PC-3 (cell line): ENCODE results near the gene AMFR. TPM values are rescaled to one million over a fixed set of nuclear protein-coding genes. Genes with fewer than 3 reads are reported as not detected.
A peak's percentile ranks its signal among the peaks of the same experiment; 100 is the strongest.

ENCODE experiments used
- ATAC-seq: fragments of 200-7000 bp; cut with Tn5 transposase; 2 replicates; pipeline ENCODE4 v1.9.1; 2020; ENCODE audit warnings: mild to moderate bottlenecking, moderate library complexity
- BruUV-seq: library from RNA; stranded (reverse); fragments of 400-500 nt; replicated peaks from 2 replicates; lab custom pipeline; 2021; lab: Mats Ljungman, UMichigan
- CTCF ChIA-PET: fragments of 300-600 bp; sonication (Branson Sonifier 250); formaldehyde crosslinking; loops from one replicate; lab custom pipeline; 2022; ENCODE audit warnings: antibody characterized with exemption; lab: Charles Lee
- POLR2A ChIA-PET: fragments of 300-600 bp; sonication (Branson Sonifier 250); formaldehyde crosslinking; loops from one replicate; lab custom pipeline; 2022; ENCODE audit warnings: antibody characterized with exemption; ENCODE audit not compliant: unreplicated experiment; lab: Charles Lee
- DNase-seq: peaks from one replicate; pipeline ENCODE4 v3.0.0-alpha.2; 2015
- H2AFZ ChIP-seq: fragments of 300-600 bp; sonication (generic); 2 replicates; pipeline ENCODE4 v1.6.0; 2016; ENCODE audit warnings: antibody characterized with exemption, low read length
- H3F3A ChIP-seq: fragments of 300-600 bp; sonication (generic); one replicate; pipeline ENCODE4 v1.6.0; 2017; ENCODE audit warnings: antibody characterized with exemption, low read length, control low read depth, mild to moderate bottlenecking; ENCODE audit not compliant: unreplicated experiment
- H3K27ac ChIP-seq: fragments of 300-600 bp; sonication (generic); 2 replicates; pipeline ENCODE4 v1.5.1; 2016; ENCODE audit warnings: mild to moderate bottlenecking, low read length
- H3K27me3 ChIP-seq: fragments of 300-600 bp; sonication (generic); 2 replicates; pipeline ENCODE4 v1.6.1; 2016; ENCODE audit warnings: low read length, mixed read lengths
- H3K36me3 ChIP-seq: fragments of 300-600 bp; sonication (generic); 2 replicates; pipeline ENCODE4 v1.6.1; 2016; ENCODE audit warnings: low read depth, mixed run types, low read length, mixed read lengths
- H3K4me1 ChIP-seq: fragments of 300-600 bp; sonication (generic); 2 replicates; pipeline ENCODE4 v1.5.1; 2016; ENCODE audit warnings: low read length; ENCODE audit not compliant: insufficient read depth
- H3K4me2 ChIP-seq: fragments of 300-600 bp; sonication (generic); 2 replicates; pipeline ENCODE4 v1.6.0; 2016; ENCODE audit warnings: low read length
- H3K4me3 ChIP-seq: fragments of 300-600 bp; sonication (generic); 2 replicates; pipeline ENCODE4 v1.5.1; 2016; ENCODE audit warnings: mild to moderate bottlenecking, low read length, mixed read lengths
- H3K79me2 ChIP-seq: fragments of 300-600 bp; sonication (generic); 2 replicates; pipeline ENCODE4 v1.6.1; 2017; ENCODE audit warnings: low read length, mixed read lengths
- H3K9ac ChIP-seq: fragments of 300-600 bp; sonication (generic); 2 replicates; pipeline ENCODE4 v1.6.0; 2016; ENCODE audit warnings: mild to moderate bottlenecking, low read length
- H3K9me2 ChIP-seq: fragments of 300-600 bp; sonication (generic); replicated peaks from 2 replicates; pipeline ENCODE4 v1.6.1; 2016; ENCODE audit warnings: mixed run types, low read length, mixed read lengths
- H3K9me3 ChIP-seq: fragments of 300-600 bp; sonication (generic); 2 replicates; pipeline ENCODE4 v1.6.1; 2016; ENCODE audit warnings: low read length, mixed read lengths
- H4K20me1 ChIP-seq: fragments of 300-600 bp; sonication (generic); 2 replicates; pipeline ENCODE4 v1.6.1; 2016; ENCODE audit warnings: low read length, mixed read lengths
- EZH2 ChIP-seq: fragments of 300-600 bp; sonication (generic); IDR thresholded peaks from one replicate; pipeline ENCODE4 v1.6.1; 2017; ENCODE audit warnings: antibody characterized with exemption, mild to moderate bottlenecking, low read length; ENCODE audit not compliant: unreplicated experiment
- EZH2phosphoT487 ChIP-seq: fragments of 300-600 bp; sonication (generic); IDR thresholded peaks from 2 replicates; pipeline ENCODE4 v1.6.1; 2018; ENCODE audit warnings: mild to moderate bottlenecking, antibody characterized with exemption, low read length, borderline replicate concordance
- intact Hi-C: fragments of 100-400 bp; cut with micrococcal nuclease; formaldehyde crosslinking; loops from 2 replicates; pipeline ENCODE4 v1.9.0; 2023
- total RNA-seq: library from RNA; depleted of rRNA; stranded (reverse); fragments of >200 nt; gene quantifications from 2 replicates; pipeline ENCODE4 v1.2.3, GENCODE V29; 2014
- TF ChIP-seq, protein P1 (sequence below): fragments of 300-600 bp; sonication (generic); conservative IDR thresholded peaks from 2 replicates; pipeline ENCODE4 v1.5.1; 2017; ENCODE audit warnings: antibody characterized with exemption, low read depth, mild to moderate bottlenecking, low read length

Gene AMFR
- total RNA-seq, 1 experiment from 2014 or later: 98.9 TPM

GRCh38 chr16:56331915-56332314 is 93.4 kb downstream of the AMFR start:
- no peaks in the 10 kb centered on the region for H3K9me3 ChIP-seq
- intact Hi-C loops: loop anchor here (1.0 to 2.0 kb wide), 2 partner anchors 24 to 119 kb away; partner anchors contain the start of genes NUDT21 and OGFOD1
- H3K36me3 ChIP-seq: no peaks in the 10 kb centered on the region
- no peak overlapping the region for H3K4me2 ChIP-seq
- no peaks in the 10 kb centered on the region for H3K79me2 ChIP-seq
- H3K9ac ChIP-seq: no peak overlapping the region
- no peaks in the 10 kb centered on the region for H3K27me3 ChIP-seq
- ATAC-seq (no peak), DNase-seq (no peak)
- TF ChIP-seq, protein P1, sequence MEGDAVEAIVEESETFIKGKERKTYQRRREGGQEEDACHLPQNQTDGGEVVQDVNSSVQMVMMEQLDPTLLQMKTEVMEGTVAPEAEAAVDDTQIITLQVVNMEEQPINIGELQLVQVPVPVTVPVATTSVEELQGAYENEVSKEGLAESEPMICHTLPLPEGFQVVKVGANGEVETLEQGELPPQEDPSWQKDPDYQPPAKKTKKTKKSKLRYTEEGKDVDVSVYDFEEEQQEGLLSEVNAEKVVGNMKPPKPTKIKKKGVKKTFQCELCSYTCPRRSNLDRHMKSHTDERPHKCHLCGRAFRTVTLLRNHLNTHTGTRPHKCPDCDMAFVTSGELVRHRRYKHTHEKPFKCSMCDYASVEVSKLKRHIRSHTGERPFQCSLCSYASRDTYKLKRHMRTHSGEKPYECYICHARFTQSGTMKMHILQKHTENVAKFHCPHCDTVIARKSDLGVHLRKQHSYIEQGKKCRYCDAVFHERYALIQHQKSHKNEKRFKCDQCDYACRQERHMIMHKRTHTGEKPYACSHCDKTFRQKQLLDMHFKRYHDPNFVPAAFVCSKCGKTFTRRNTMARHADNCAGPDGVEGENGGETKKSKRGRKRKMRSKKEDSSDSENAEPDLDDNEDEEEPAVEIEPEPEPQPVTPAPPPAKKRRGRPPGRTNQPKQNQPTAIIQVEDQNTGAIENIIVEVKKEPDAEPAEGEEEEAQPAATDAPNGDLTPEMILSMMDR: no peak
- no peak for TF ChIP-seq EZH2
- TF ChIP-seq EZH2phosphoT487: no peak
- no peaks in the 10 kb centered on the region for H3K9me2 ChIP-seq
- BruUV-seq: no TSS peak
- H3K4me3 ChIP-seq: no peak overlapping the region
- peaks cover 22% of the 10 kb centered on the region for H3K4me1 ChIP-seq
- no peaks in the 10 kb centered on the region for H4K20me1 ChIP-seq
- no peaks in the 10 kb centered on the region for H3F3A ChIP-seq
- no peak overlapping the region for H2AFZ ChIP-seq
- CTCF ChIA-PET: interaction anchor here (1.5 kb wide), 1 partner anchor 24 kb away, joined by 11 read pairs; no protein-coding TSS in a partner anchor
- POLR2A ChIA-PET: no interaction called here
- no peak overlapping the region for H3K27ac ChIP-seq

DNA sequence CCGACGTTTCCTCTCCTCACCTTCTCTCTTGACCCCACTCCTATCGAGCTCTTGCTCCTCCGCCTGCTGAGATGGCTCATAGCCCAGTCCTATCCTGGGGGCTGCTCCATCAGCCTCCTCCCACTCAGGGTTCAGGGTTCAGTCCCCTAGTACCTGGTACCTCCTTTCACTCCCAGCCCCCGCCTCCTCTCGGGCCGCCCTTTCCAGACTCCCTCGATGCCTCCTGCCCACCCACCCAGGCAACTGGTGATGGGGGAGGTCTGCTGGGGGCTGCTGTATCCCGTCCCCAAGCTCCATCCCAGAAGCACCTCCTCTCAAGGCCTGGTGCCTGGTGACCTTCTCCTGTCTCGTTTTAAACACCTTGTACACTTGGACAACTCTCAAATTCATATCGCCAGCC is 93.9 kb downstream of the AMFR start:
- intact Hi-C loops: no loop called here
- POLR2A ChIA-PET: no interaction called here

GRCh38 chr16:56330476-56330875 is 94.9 kb downstream of the AMFR start:
- ATAC-seq (peak; percentile 26; the same call in 1 of the 2 replicates), DNase-seq (peak; percentile 64)
- Histone ChIP-seq H3K9me2 (no peaks in the 10 kb centered on the region), H3K79me2 (no peaks in the 10 kb centered on the region), H3F3A (no peaks in the 10 kb centered on the region), H3K9ac (0 out of 2 replicates have a peak overlapping the region, but pooled peaks have one; percentile 25), H3K4me1 (peaks cover 22% of the 10 kb centered on the region), H3K9me3 (no peaks in the 10 kb centered on the region), H2AFZ (peak overlapping the region; percentile 72), H3K27ac (peak overlapping the region; percentile 82), H4K20me1 (no peaks in the 10 kb centered on the region), H3K4me2 (peak overlapping the region; percentile 68), H3K27me3 (no peaks in the 10 kb centered on the region), H3K36me3 (no peaks in the 10 kb centered on the region), H3K4me3 (peak overlapping the region; percentile 33; the same call in 1 of the 2 replicates)
- CTCF ChIA-PET: interaction anchor here (1.5 kb wide), 1 partner anchor 26 kb away, joined by 9 read pairs; no protein-coding TSS in a partner anchor
- intact Hi-C loops: no loop called here
- no peak for TF ChIP-seq EZH2phosphoT487
- TF ChIP-seq EZH2: no peak
- TF ChIP-seq, protein P1: no peak
- BruUV-seq: no TSS peak
- POLR2A ChIA-PET: no interaction called here

More for the DNA sequence above, 93.9 kb downstream of the AMFR start:
- Histone ChIP-seq H3K9me3 (no peaks in the 10 kb centered on the region), H3K27me3 (no peaks in the 10 kb centered on the region), H3K4me3 (no peak overlapping the region), H3K27ac (peak overlapping the region; percentile 82), H3K4me1 (peaks cover 22% of the 10 kb centered on the region), H3K9me2 (no peaks in the 10 kb centered on the region), H2AFZ (no peak overlapping the region), H3K36me3 (no peaks in the 10 kb centered on the region), H3K4me2 (no peak overlapping the region), H4K20me1 (no peaks in the 10 kb centered on the region), H3F3A (no peaks in the 10 kb centered on the region), H3K9ac (no peak overlapping the region), H3K79me2 (no peaks in the 10 kb centered on the region)
- no TSS peak for BruUV-seq
- DNase-seq: no peak
- TF ChIP-seq EZH2phosphoT487: no peak
- TF ChIP-seq, protein P1: no peak
- no peak for TF ChIP-seq EZH2
- CTCF ChIA-PET: no interaction called here
- no peak for ATAC-seq
